ENCODE results near the gene PDE10A. TPM values are rescaled to one million over a fixed set of nuclear protein-coding genes. Genes with fewer than 3 reads are reported as not detected.

Gene PDE10A
- total RNA-seq, 1 experiment from 2014 or later: not detected

- H3K27ac ChIP-seq (ENCODE audit: low read length): no peak overlapping the region
- H3K4me2 ChIP-seq (ENCODE audit: low read depth, low read length, poor library complexity, severe bottlenecking): no peak overlapping the region
These were observed 286.9 kb downstream of the PDE10A start for GRCh38 chr6:165376100-165376499.

GRCh38 chr6:165365371-165365770 is 297.7 kb downstream of the PDE10A start:
- no peak overlapping the region for H2AFZ ChIP-seq (ENCODE audit: low read length)
- no peak overlapping the region for H3K4me2 ChIP-seq (ENCODE audit: low read depth, low read length, poor library complexity, severe bottlenecking)
- no peaks in the 10 kb centered on the region for H3K9me2 ChIP-seq (replicated peaks; ENCODE audit: insufficient read depth, low read length)
- DNase-seq: no peak
- no peak overlapping the region for H3K9ac ChIP-seq (ENCODE audit: low read length)
- no peaks in the 10 kb centered on the region for H4K20me1 ChIP-seq (ENCODE audit: insufficient read depth, low read depth, low read length)
- no peaks in the 10 kb centered on the region for H3K79me2 ChIP-seq (ENCODE audit: low read length)
- H3K4me3 ChIP-seq (ENCODE audit: low read length): no peak overlapping the region
- no peaks in the 10 kb centered on the region for H3K27me3 ChIP-seq (ENCODE audit: low read length)
- no peaks in the 10 kb centered on the region for H3K4me1 ChIP-seq (ENCODE audit: low read length)
- no peaks in the 10 kb centered on the region for H3K36me3 ChIP-seq (ENCODE audit: insufficient read depth, low read length)
- H3K27ac ChIP-seq (ENCODE audit: low read length): no peak overlapping the region
- H3K9me3 ChIP-seq (ENCODE audit: low read length): peaks cover 14% of the 10 kb centered on the region

More at GRCh38 chr6:165376100-165376499, 286.9 kb downstream of the PDE10A start:
- no peaks in the 10 kb centered on the region for H3K9me2 ChIP-seq (replicated peaks; ENCODE audit: insufficient read depth, low read length)
- no peak overlapping the region for H3K9ac ChIP-seq (ENCODE audit: low read length)
- H3K4me3 ChIP-seq (ENCODE audit: low read length): no peak overlapping the region
- no peaks in the 10 kb centered on the region for H3K9me3 ChIP-seq (ENCODE audit: low read length)
- H2AFZ ChIP-seq (ENCODE audit: low read length): no peak overlapping the region
- H3K79me2 ChIP-seq (ENCODE audit: low read length): no peaks in the 10 kb centered on the region
- no peaks in the 10 kb centered on the region for H3K4me1 ChIP-seq (ENCODE audit: low read length)
- no peaks in the 10 kb centered on the region for H3K36me3 ChIP-seq (ENCODE audit: insufficient read depth, low read length)
- H3K27me3 ChIP-seq (ENCODE audit: low read length): no peaks in the 10 kb centered on the region
- no peaks in the 10 kb centered on the region for H4K20me1 ChIP-seq (ENCODE audit: insufficient read depth, low read depth, low read length)
- DNase-seq: no peak

GRCh38 chr6:165345700-165346099 is 317.3 kb downstream of the PDE10A start:
- no peaks in the 10 kb centered on the region for H3K9me2 ChIP-seq (replicated peaks; ENCODE audit: insufficient read depth, low read length)
- no peak overlapping the region for H3K4me3 ChIP-seq (ENCODE audit: low read length)
- H3K4me1 ChIP-seq (ENCODE audit: low read length): no peaks in the 10 kb centered on the region
- H3K27ac ChIP-seq (ENCODE audit: low read length): no peak overlapping the region
- no peaks in the 10 kb centered on the region for H3K79me2 ChIP-seq (ENCODE audit: low read length)
- no peaks in the 10 kb centered on the region for H3K36me3 ChIP-seq (ENCODE audit: insufficient read depth, low read length)
- H2AFZ ChIP-seq (ENCODE audit: low read length): no peak overlapping the region
- H3K9me3 ChIP-seq (ENCODE audit: low read length): no peaks in the 10 kb centered on the region; the same call in 1 of the 2 replicates
- no peak overlapping the region for H3K9ac ChIP-seq (ENCODE audit: low read length)
- no peak overlapping the region for H3K4me2 ChIP-seq (ENCODE audit: low read depth, low read length, poor library complexity, severe bottlenecking)
- H3K27me3 ChIP-seq (ENCODE audit: low read length): 0 out of 2 replicates have a peak, but pooled peaks cover 3% of the 10 kb centered on the region
- no peaks in the 10 kb centered on the region for H4K20me1 ChIP-seq (ENCODE audit: insufficient read depth, low read depth, low read length)
- no peak for DNase-seq

DNA sequence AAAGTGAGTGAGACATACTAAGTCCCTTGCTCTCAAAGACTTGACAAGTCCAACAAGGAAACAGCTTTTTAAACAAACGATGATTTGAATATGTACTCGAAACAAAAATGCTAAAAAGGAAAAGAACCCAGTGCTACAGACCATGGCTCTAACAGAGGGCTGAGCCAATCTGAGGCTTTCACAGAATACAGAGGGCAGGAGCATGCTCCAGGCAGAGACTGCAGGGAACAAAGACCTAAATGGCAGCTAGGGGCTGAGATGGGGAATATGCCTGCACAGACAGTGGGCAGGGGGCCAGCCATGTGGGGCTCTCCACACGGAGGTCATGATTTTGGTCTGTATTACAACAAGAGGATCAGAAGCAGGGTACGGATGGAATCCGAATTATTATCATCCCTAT is 322.5 kb downstream of the PDE10A start:
- H4K20me1 ChIP-seq (ENCODE audit: insufficient read depth, low read depth, low read length): no peaks in the 10 kb centered on the region
- H2AFZ ChIP-seq (ENCODE audit: low read length): no peak overlapping the region
- H3K4me1 ChIP-seq (ENCODE audit: low read length): no peaks in the 10 kb centered on the region
- no peaks in the 10 kb centered on the region for H3K9me2 ChIP-seq (replicated peaks; ENCODE audit: insufficient read depth, low read length)
- no peaks in the 10 kb centered on the region for H3K9me3 ChIP-seq (ENCODE audit: low read length)
- 0 out of 2 replicates have a peak, but pooled peaks cover 3% of the 10 kb centered on the region for H3K27me3 ChIP-seq (ENCODE audit: low read length)
- no peak overlapping the region for H3K4me2 ChIP-seq (ENCODE audit: low read depth, low read length, poor library complexity, severe bottlenecking)
- no peaks in the 10 kb centered on the region for H3K79me2 ChIP-seq (ENCODE audit: low read length)
- no peak overlapping the region for H3K27ac ChIP-seq (ENCODE audit: low read length)
- H3K9ac ChIP-seq (ENCODE audit: low read length): no peak overlapping the region
- H3K4me3 ChIP-seq (ENCODE audit: low read length): no peak overlapping the region
- no peaks in the 10 kb centered on the region for H3K36me3 ChIP-seq (ENCODE audit: insufficient read depth, low read length)
- DNase-seq: no peak

DNA sequence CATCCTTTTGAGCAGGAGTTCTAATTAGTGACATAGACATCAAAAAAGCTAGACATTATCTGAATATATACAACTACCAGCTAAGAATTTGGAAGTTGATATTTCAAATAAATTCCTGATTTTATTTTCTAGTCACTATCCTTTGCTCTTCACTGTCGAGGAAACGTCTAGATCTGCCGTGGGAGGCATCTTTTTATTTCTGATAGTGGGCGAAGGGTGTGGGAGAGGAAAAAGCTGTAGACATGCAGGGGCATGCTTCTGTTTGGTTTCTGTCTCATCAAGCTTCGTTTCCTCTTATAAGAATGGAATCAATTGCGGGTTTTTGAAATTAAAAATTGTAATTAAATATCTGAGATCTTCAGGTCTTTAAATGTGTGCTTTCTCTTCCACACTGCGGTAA is 337.4 kb downstream of the PDE10A start:
- Histone ChIP-seq H3K9ac (ENCODE audit: low read length) (no peak overlapping the region), H3K9me2 (replicated peaks; ENCODE audit: insufficient read depth, low read length) (no peaks in the 10 kb centered on the region)
- DNase-seq: no peak

GRCh38 chr6:165321555-165322145 is 341.4 kb downstream of the PDE10A start:
- no peaks in the 10 kb centered on the region for H3K79me2 ChIP-seq (ENCODE audit: low read length)
- H3K9me3 ChIP-seq (ENCODE audit: low read length): peaks cover 4% of the 10 kb centered on the region
- no peaks in the 10 kb centered on the region; the same call in 1 of the 2 replicates for H3K27me3 ChIP-seq (ENCODE audit: low read length)
- H3K27ac ChIP-seq (ENCODE audit: low read length): no peak overlapping the region
- DNase-seq: no peak
- H3K36me3 ChIP-seq (ENCODE audit: insufficient read depth, low read length): no peaks in the 10 kb centered on the region
- H3K4me3 ChIP-seq (ENCODE audit: low read length): no peak overlapping the region
- H3K4me2 ChIP-seq (ENCODE audit: low read depth, low read length, poor library complexity, severe bottlenecking): no peak overlapping the region
- H3K9ac ChIP-seq (ENCODE audit: low read length): no peak overlapping the region
- no peak overlapping the region for H2AFZ ChIP-seq (ENCODE audit: low read length)
- no peaks in the 10 kb centered on the region for H3K4me1 ChIP-seq (ENCODE audit: low read length)
- H4K20me1 ChIP-seq (ENCODE audit: insufficient read depth, low read depth, low read length): no peaks in the 10 kb centered on the region
- no peaks in the 10 kb centered on the region for H3K9me2 ChIP-seq (replicated peaks; ENCODE audit: insufficient read depth, low read length)

More for the DNA sequence above, 337.4 kb downstream of the PDE10A start:
- Histone ChIP-seq H3K4me3 (ENCODE audit: low read length) (no peak overlapping the region), H3K9me3 (ENCODE audit: low read length) (no peaks in the 10 kb centered on the region; the same call in 1 of the 2 replicates), H3K27ac (ENCODE audit: low read length) (no peak overlapping the region), H3K79me2 (ENCODE audit: low read length) (no peaks in the 10 kb centered on the region), H3K4me1 (ENCODE audit: low read length) (no peaks in the 10 kb centered on the region), H2AFZ (ENCODE audit: low read length) (no peak overlapping the region), H3K4me2 (ENCODE audit: low read depth, low read length, poor library complexity, severe bottlenecking) (no peak overlapping the region), H3K27me3 (ENCODE audit: low read length) (no peaks in the 10 kb centered on the region; the same call in 1 of the 2 replicates), H3K36me3 (ENCODE audit: insufficient read depth, low read length) (no peaks in the 10 kb centered on the region), H4K20me1 (ENCODE audit: insufficient read depth, low read depth, low read length) (no peaks in the 10 kb centered on the region)

DNA sequence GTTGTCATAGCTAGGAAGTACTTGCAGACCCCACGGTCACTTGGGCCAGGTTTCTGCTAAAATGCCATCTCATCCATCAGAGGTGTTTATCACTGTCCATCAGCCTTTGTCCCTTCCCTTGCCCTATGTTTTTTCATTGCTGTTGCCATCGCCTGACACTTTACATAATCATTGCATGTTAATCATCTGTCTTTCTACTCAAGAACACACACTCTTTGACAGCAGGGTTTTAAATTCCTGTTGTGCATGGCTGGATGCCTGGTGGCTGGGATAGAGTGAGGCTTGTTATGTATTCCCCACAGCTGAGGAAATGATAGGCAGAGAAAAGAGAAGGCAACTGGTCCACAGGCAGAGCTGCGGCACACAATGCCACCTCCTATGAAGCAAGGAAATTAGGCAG is 341.9 kb downstream of the PDE10A start:
- Histone ChIP-seq H3K4me2 (ENCODE audit: low read depth, low read length, poor library complexity, severe bottlenecking) (no peak overlapping the region), H3K36me3 (ENCODE audit: insufficient read depth, low read length) (no peaks in the 10 kb centered on the region), H2AFZ (ENCODE audit: low read length) (no peak overlapping the region), H3K4me1 (ENCODE audit: low read length) (no peaks in the 10 kb centered on the region), H3K9ac (ENCODE audit: low read length) (no peak overlapping the region), H3K9me2 (replicated peaks; ENCODE audit: insufficient read depth, low read length) (no peaks in the 10 kb centered on the region), H3K79me2 (ENCODE audit: low read length) (no peaks in the 10 kb centered on the region), H3K27me3 (ENCODE audit: low read length) (no peaks in the 10 kb centered on the region), H3K4me3 (ENCODE audit: low read length) (no peak overlapping the region), H3K9me3 (ENCODE audit: low read length) (peaks cover 4% of the 10 kb centered on the region), H3K27ac (ENCODE audit: low read length) (no peak overlapping the region), H4K20me1 (ENCODE audit: insufficient read depth, low read depth, low read length) (no peaks in the 10 kb centered on the region)
- DNase-seq: no peak

- H4K20me1 ChIP-seq (ENCODE audit: insufficient read depth, low read depth, low read length): no peaks in the 10 kb centered on the region
- H3K79me2 ChIP-seq (ENCODE audit: low read length): no peaks in the 10 kb centered on the region
- no peak overlapping the region for H3K27ac ChIP-seq (ENCODE audit: low read length)
- no peaks in the 10 kb centered on the region for H3K27me3 ChIP-seq (ENCODE audit: low read length)
- peaks cover 4% of the 10 kb centered on the region for H3K9me3 ChIP-seq (ENCODE audit: low read length)
- H3K4me2 ChIP-seq (ENCODE audit: low read depth, low read length, poor library complexity, severe bottlenecking): no peak overlapping the region
- H3K4me3 ChIP-seq (ENCODE audit: low read length): no peak overlapping the region
- H2AFZ ChIP-seq (ENCODE audit: low read length): no peak overlapping the region
- H3K36me3 ChIP-seq (ENCODE audit: insufficient read depth, low read length): no peaks in the 10 kb centered on the region
- H3K9ac ChIP-seq (ENCODE audit: low read length): no peak overlapping the region
- H3K4me1 ChIP-seq (ENCODE audit: low read length): no peaks in the 10 kb centered on the region
- no peak for DNase-seq
- H3K9me2 ChIP-seq (replicated peaks; ENCODE audit: insufficient read depth, low read length): no peaks in the 10 kb centered on the region
These were observed 345.3 kb downstream of the PDE10A start for GRCh38 chr6:165317723-165318122.
